HL-60 (cell line): Measurements from ENCODE around the gene PPP1R12B.
"Not testable (repeated sequence)": the region's sequence is repeated elsewhere in the genome, so short reads cannot be mapped to it uniquely, and the experiment has no call there.

Experiments used
- CTCF ChIP-seq: IDR thresholded peaks from one replicate; pipeline ENCODE4 v1.5.1; 2011; ENCODE audit warnings: low read length, control low read depth, inconsistent platforms; ENCODE audit not compliant: insufficient read depth
- GABPA ChIP-seq: IDR thresholded peaks from 2 replicates; pipeline ENCODE4 v1.6.1; 2012; ENCODE audit warnings: low read depth
- POLR2AphosphoS5 ChIP-seq: IDR thresholded peaks from 2 replicates; pipeline ENCODE4 v1.6.1; 2012; ENCODE audit warnings: low read depth
- SPI1 ChIP-seq: IDR thresholded peaks from 2 replicates; pipeline ENCODE4 v1.6.1; 2012; ENCODE audit warnings: low read depth, mild to moderate bottlenecking, borderline replicate concordance

- TF ChIP-seq CTCF, POLR2AphosphoS5, GABPA, SPI1: not testable (repeated sequence)
Measured at GRCh38 chr1:202380535-202380934, 32.0 kb downstream of the PPP1R12B start.
